Measurements from ENCODE around the gene C10orf71.

C10orf71 gene

DNA sequence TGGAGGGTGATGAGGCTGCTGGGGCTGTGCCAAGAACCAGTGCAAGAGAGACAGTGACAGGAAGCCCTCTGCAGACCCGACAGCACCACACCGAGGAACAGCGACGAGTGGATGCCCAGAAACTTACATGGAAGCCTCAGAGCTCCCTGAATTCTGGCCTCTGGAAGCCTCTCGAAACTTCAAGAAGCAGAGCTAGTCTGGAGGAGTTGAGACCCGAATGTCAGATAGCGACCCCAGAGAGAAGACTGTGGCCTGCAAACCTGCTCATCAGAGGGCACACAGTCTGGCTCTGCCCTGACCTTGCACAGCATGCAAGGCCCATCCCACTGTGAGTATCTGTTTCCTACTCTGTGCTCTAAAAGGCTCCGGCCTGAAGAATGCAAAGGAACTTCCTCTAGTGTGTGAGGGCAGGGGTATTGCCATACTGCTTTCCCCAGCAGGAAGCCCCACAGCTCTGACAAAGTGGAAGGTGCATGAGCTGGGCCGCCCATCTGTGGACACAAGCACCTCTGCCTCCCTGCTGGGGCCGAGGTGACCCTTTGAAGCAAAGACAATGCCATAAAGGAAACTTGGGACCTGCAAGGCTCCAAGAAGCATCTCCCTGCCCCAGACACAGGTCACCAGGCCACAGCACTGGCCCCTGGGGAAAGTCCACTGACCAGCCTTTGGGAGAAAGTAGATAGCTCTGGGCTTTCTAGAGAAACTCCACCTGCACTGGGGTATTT is 10.5 kb upstream of the C10orf71 start:
- Histone ChIP-seq H3K18ac (ENCODE audit: low read length) (no peak overlapping the region), H2AK5ac (ENCODE audit: low read length) (no peak overlapping the region), H3K23ac (ENCODE audit: low read length) (no peak overlapping the region), H3K56ac (ENCODE audit: low read length) (no peak overlapping the region), H3K79me1 (ENCODE audit: low read length) (no peaks in the 10 kb centered on the region), H3K4me3 (ENCODE audit: low read length) (no peak overlapping the region), H3K9ac (ENCODE audit: low read length) (no peak overlapping the region), H3K27me3 (ENCODE audit: insufficient read depth, low read length, poor library complexity) (no peaks in the 10 kb centered on the region), H3K4ac (ENCODE audit: low read depth, low read length) (no peak overlapping the region), H2BK5ac (ENCODE audit: low read length) (no peak overlapping the region), H2BK120ac (ENCODE audit: low read depth, low read length) (no peak overlapping the region), H2BK15ac (replicated peaks; ENCODE audit: low read depth) (no peak overlapping the region), H3K4me2 (ENCODE audit: low read length) (no peak overlapping the region), H3K4me1 (ENCODE audit: control insufficient read depth, low read depth, low read length) (no peaks in the 10 kb centered on the region), H3K27ac (ENCODE audit: low read depth, low read length) (no peak overlapping the region), H4K8ac (ENCODE audit: low read depth, low read length) (no peak overlapping the region), H3K79me2 (ENCODE audit: control insufficient read depth, insufficient read depth, low read length) (no peaks in the 10 kb centered on the region), H4K5ac (ENCODE audit: low read length) (no peak overlapping the region), H3K36me3 (ENCODE audit: control insufficient read depth, insufficient read depth, low read length) (no peaks in the 10 kb centered on the region)
- whole genome bisulfite sequencing (ENCODE audit: extremely low coverage, insufficient coverage, low lambda C conversion rate), result no CpG with 5 or more reads among the region's 10 CpGs
- no peak for DNase-seq

DNA sequence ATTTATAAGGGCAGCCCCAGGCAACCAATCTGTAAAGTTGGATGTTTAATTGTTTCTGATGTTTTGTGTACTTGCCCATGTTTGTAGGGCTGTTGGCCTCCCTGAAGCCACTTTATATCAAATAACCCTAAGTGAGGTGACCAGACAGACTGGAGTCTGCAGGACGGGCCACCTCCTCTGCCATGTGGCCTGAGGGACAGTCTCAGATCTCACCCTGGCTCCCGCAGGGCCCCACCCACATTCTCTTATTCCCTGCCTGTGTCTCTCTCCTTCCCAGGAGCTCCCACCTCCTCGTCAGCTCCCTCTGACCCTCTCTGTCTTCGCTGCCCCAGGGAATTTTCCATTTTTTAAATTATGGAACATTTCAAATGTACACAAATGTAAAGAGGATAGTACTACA is 9.5 kb upstream of the C10orf71 start:
- H4K8ac ChIP-seq (ENCODE audit: low read depth, low read length), result no peak overlapping the region
- no peak overlapping the region for H4K5ac ChIP-seq (ENCODE audit: low read length)
- H2BK120ac ChIP-seq (ENCODE audit: low read depth, low read length), result no peak overlapping the region
- no peaks in the 10 kb centered on the region for H3K4me1 ChIP-seq (ENCODE audit: control insufficient read depth, low read depth, low read length)
- H3K18ac ChIP-seq (ENCODE audit: low read length), result no peak overlapping the region
- no peak overlapping the region for H2AK5ac ChIP-seq (ENCODE audit: low read length)
- no peak overlapping the region for H2BK5ac ChIP-seq (ENCODE audit: low read length)
- H3K36me3 ChIP-seq (ENCODE audit: control insufficient read depth, insufficient read depth, low read length), result no peaks in the 10 kb centered on the region
- H3K23ac ChIP-seq (ENCODE audit: low read length), result no peak overlapping the region
- H3K4me2 ChIP-seq (ENCODE audit: low read length), result no peak overlapping the region
- H2BK15ac ChIP-seq (replicated peaks; ENCODE audit: low read depth), result no peak overlapping the region
- H3K27me3 ChIP-seq (ENCODE audit: insufficient read depth, low read length, poor library complexity), result no peaks in the 10 kb centered on the region
- WGBS (ENCODE audit: extremely low coverage, insufficient coverage, low lambda C conversion rate), result no CpG with 5 or more reads among the region's 4 CpGs
- DNase-seq, result no peak
- no peaks in the 10 kb centered on the region for H3K79me2 ChIP-seq (ENCODE audit: control insufficient read depth, insufficient read depth, low read length)
- H3K4me3 ChIP-seq (ENCODE audit: low read length), result no peak overlapping the region
- no peak overlapping the region for H3K4ac ChIP-seq (ENCODE audit: low read depth, low read length)
- H3K9ac ChIP-seq (ENCODE audit: low read length), result no peak overlapping the region
- no peaks in the 10 kb centered on the region for H3K79me1 ChIP-seq (ENCODE audit: low read length)
- H3K56ac ChIP-seq (ENCODE audit: low read length), result no peak overlapping the region
- H3K27ac ChIP-seq (ENCODE audit: low read depth, low read length), result no peak overlapping the region

GRCh38 chr10:49290131-49290530 is 8.8 kb upstream of the C10orf71 start:
- Histone ChIP-seq H2BK5ac (ENCODE audit: low read length) (no peak overlapping the region), H4K5ac (ENCODE audit: low read length) (no peak overlapping the region), H3K23ac (ENCODE audit: low read length) (no peak overlapping the region), H3K27me3 (ENCODE audit: insufficient read depth, low read length, poor library complexity) (no peaks in the 10 kb centered on the region), H3K4me1 (ENCODE audit: control insufficient read depth, low read depth, low read length) (no peaks in the 10 kb centered on the region), H3K79me2 (ENCODE audit: control insufficient read depth, insufficient read depth, low read length) (no peaks in the 10 kb centered on the region), H2AK5ac (ENCODE audit: low read length) (no peak overlapping the region), H3K9ac (ENCODE audit: low read length) (no peak overlapping the region), H3K56ac (ENCODE audit: low read length) (no peak overlapping the region), H4K8ac (ENCODE audit: low read depth, low read length) (no peak overlapping the region), H3K27ac (ENCODE audit: low read depth, low read length) (no peak overlapping the region), H3K4ac (ENCODE audit: low read depth, low read length) (no peak overlapping the region), H3K18ac (ENCODE audit: low read length) (no peak overlapping the region), H3K36me3 (ENCODE audit: control insufficient read depth, insufficient read depth, low read length) (no peaks in the 10 kb centered on the region), H3K4me3 (ENCODE audit: low read length) (no peak overlapping the region), H2BK15ac (replicated peaks; ENCODE audit: low read depth) (no peak overlapping the region), H3K79me1 (ENCODE audit: low read length) (no peaks in the 10 kb centered on the region), H3K4me2 (ENCODE audit: low read length) (no peak overlapping the region), H2BK120ac (ENCODE audit: low read depth, low read length) (no peak overlapping the region)
- WGBS (ENCODE audit: extremely low coverage, insufficient coverage, low lambda C conversion rate), result no CpG with 5 or more reads among the region's 1 CpG
- DNase-seq, result no peak

GRCh38 chr10:49290607-49291006 is 8.4 kb upstream of the C10orf71 start:
- no peak overlapping the region for H3K4me2 ChIP-seq (ENCODE audit: low read length)
- DNase-seq, result no peak
- H3K27ac ChIP-seq (ENCODE audit: low read depth, low read length), result no peak overlapping the region
- no peak overlapping the region for H2BK120ac ChIP-seq (ENCODE audit: low read depth, low read length)
- WGBS (ENCODE audit: extremely low coverage, insufficient coverage, low lambda C conversion rate), result no CpG with 5 or more reads among the region's 3 CpGs
- H3K79me2 ChIP-seq (ENCODE audit: control insufficient read depth, insufficient read depth, low read length), result no peaks in the 10 kb centered on the region
- no peak overlapping the region for H3K4ac ChIP-seq (ENCODE audit: low read depth, low read length)
- no peak overlapping the region for H2BK15ac ChIP-seq (replicated peaks; ENCODE audit: low read depth)
- H3K18ac ChIP-seq (ENCODE audit: low read length), result no peak overlapping the region
- H2AK5ac ChIP-seq (ENCODE audit: low read length), result no peak overlapping the region
- no peaks in the 10 kb centered on the region for H3K36me3 ChIP-seq (ENCODE audit: control insufficient read depth, insufficient read depth, low read length)
- H3K27me3 ChIP-seq (ENCODE audit: insufficient read depth, low read length, poor library complexity), result no peaks in the 10 kb centered on the region
- no peak overlapping the region for H4K8ac ChIP-seq (ENCODE audit: low read depth, low read length)
- no peaks in the 10 kb centered on the region for H3K79me1 ChIP-seq (ENCODE audit: low read length)
- H3K4me3 ChIP-seq (ENCODE audit: low read length), result no peak overlapping the region
- H4K5ac ChIP-seq (ENCODE audit: low read length), result no peak overlapping the region
- H2BK5ac ChIP-seq (ENCODE audit: low read length), result no peak overlapping the region
- H3K4me1 ChIP-seq (ENCODE audit: control insufficient read depth, low read depth, low read length), result no peaks in the 10 kb centered on the region
- H3K56ac ChIP-seq (ENCODE audit: low read length), result no peak overlapping the region
- H3K23ac ChIP-seq (ENCODE audit: low read length), result no peak overlapping the region
- no peak overlapping the region for H3K9ac ChIP-seq (ENCODE audit: low read length)

GRCh38 chr10:49292565-49293207 is 6.3 kb upstream of the C10orf71 start:
- H3K56ac ChIP-seq (ENCODE audit: low read length), result no peak overlapping the region
- DNase-seq, result no peak
- WGBS (ENCODE audit: extremely low coverage, insufficient coverage, low lambda C conversion rate), result no CpG with 5 or more reads among the region's 6 CpGs

More at GRCh38 chr10:49292565-49293207, 6.3 kb upstream of the C10orf71 start:
- Histone ChIP-seq H4K5ac (ENCODE audit: low read length) (no peak overlapping the region), H3K9ac (ENCODE audit: low read length) (no peak overlapping the region), H3K4me1 (ENCODE audit: control insufficient read depth, low read depth, low read length) (no peaks in the 10 kb centered on the region), H2BK120ac (ENCODE audit: low read depth, low read length) (no peak overlapping the region), H3K79me1 (ENCODE audit: low read length) (no peaks in the 10 kb centered on the region), H3K27me3 (ENCODE audit: insufficient read depth, low read length, poor library complexity) (no peaks in the 10 kb centered on the region), H3K27ac (ENCODE audit: low read depth, low read length) (no peak overlapping the region), H2BK5ac (ENCODE audit: low read length) (no peak overlapping the region), H3K79me2 (ENCODE audit: control insufficient read depth, insufficient read depth, low read length) (no peaks in the 10 kb centered on the region), H4K8ac (ENCODE audit: low read depth, low read length) (no peak overlapping the region), H3K4ac (ENCODE audit: low read depth, low read length) (no peak overlapping the region), H3K23ac (ENCODE audit: low read length) (no peak overlapping the region), H3K18ac (ENCODE audit: low read length) (no peak overlapping the region), H3K4me2 (ENCODE audit: low read length) (no peak overlapping the region), H2AK5ac (ENCODE audit: low read length) (no peak overlapping the region), H3K4me3 (ENCODE audit: low read length) (no peak overlapping the region), H3K36me3 (ENCODE audit: control insufficient read depth, insufficient read depth, low read length) (no peaks in the 10 kb centered on the region), H2BK15ac (replicated peaks; ENCODE audit: low read depth) (no peak overlapping the region)
